HG03378 (cell line): Measurements from ENCODE around the gene NLGN1.
"Not testable (repeated sequence)": the region's sequence is repeated elsewhere in the genome, so short reads cannot be mapped to it uniquely, and the experiment has no call there.

Experiments
- ATAC-seq: cut with Tn5 transposase; IDR thresholded peaks from one replicate; pipeline ENCODE4 v1.9.1; 2021; ENCODE audit warnings: mild to moderate bottlenecking, moderate library complexity; ENCODE audit not compliant: unreplicated experiment

NLGN1 gene

DNA sequence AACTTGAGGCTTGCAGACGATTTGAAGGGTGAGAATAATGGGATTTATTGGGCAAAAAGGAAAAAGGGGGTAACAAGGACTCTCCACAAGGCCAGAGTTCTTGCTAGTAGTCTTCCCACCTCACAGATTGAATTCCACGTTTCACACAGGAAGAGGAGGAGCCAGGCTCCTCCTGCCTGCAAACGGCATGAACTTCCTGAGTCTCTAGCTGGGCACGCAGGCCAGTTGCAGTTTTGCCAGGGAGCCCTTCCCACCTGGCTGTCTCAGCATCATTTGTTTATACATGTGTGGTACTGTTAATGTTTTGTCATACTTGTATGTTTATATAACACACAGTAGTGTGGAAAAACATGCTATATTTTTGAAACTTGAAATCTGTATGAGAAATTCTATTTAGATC is 155.0 kb downstream of the NLGN1 start:
- no peak for ATAC-seq

DNA sequence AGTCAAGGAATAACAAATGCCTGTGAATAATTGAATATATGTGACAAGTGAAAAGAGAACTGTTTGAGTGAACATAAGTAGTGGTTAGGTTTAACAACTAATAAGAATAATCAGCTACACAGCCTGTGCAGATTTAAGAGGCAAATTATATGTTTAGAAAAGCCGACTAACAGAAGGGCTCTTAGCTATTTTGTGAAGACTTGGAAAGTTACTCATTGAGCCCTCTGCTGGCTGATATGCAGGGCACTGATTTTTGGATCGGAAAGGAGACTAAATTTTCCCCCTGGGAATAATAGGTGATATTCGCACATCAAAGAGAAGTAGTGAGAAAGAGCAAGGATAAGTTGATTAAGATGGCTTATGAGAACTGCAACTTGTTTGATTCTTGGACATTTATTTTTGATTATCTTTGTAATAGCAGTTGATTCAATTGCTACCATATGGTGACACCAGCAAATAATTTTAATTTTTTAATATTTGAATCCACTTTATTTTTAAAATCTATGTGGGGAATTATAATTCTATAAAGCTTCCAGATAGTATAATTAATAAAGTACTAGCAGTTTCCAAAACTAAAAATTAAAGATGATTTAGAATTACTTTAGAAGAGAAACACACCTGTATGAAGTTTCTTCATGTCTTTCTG is 156.2 kb downstream of the NLGN1 start:
- ATAC-seq: no peak

DNA sequence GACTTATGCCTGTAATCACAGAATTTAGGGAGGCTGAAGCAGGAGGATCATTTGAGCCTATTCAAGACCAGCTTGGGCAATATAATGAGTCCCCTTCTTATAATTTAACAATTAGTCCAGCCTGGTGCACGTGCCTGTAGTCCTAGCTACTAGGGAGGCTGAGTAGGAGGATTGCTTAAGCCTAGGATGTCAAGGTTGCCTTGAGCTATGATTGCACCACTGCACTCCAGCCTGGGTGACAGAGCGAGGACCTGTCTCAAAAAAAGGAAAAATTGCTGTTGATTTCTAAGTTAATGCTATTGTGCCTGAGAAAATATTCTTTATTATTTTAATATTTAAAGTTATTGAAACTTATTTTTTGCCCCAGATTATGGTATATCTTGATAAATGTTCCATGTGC is 159.0 kb downstream of the NLGN1 start:
- ATAC-seq: no peak

- ATAC-seq: no peak
Observed at GRCh38 chr3:173567997-173568396, 170.5 kb downstream of the NLGN1 start.

DNA sequence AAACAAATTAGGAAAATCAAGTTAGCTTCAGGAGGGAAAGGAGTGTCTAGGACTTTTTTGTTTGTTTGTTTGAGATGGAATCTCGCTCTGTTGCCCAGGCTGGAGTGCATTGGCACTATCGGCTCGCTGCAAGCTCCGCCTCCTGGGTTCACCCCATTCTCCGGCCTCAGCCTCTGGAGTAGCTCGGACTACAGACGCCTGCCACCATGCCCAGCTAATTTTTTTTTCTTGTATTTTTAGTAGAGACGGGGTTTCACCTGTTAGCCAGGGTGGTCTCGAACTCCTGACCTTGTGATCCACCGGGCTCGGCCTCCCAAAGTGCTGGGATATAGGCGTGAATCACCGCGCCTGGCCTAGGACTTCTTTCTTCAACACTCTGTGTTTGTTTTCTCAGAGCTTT is 171.1 kb downstream of the NLGN1 start:
- no peak for ATAC-seq

DNA sequence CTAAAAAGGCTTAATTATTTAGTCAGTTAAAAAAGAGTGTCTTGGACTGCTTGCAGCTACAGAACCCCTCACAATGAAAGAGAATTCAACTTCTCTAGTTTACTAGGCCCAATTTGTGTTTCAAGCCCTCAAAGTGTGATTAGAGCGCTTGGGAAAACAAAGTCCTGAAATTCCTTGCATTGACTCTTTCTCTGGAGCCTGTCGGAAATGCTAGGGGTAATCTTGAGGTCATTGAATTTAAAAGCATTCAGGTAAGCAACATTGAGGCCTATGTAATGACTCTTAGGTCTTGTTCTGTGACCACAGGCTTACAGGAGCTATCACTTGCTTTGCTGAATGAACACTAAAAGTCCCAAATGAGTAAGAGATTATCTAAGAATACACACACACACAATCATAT is 186.0 kb downstream of the NLGN1 start:
- ATAC-seq: no peak

GRCh38 chr3:173584093-173584837 is 186.7 kb downstream of the NLGN1 start:
- peak; percentile 45 for ATAC-seq

GRCh38 chr3:173584838-173585831 is 187.6 kb downstream of the NLGN1 start:
- ATAC-seq: no peak

- ATAC-seq: no peak
Observed at GRCh38 chr3:173586166-173586565, 188.6 kb downstream of the NLGN1 start.

- ATAC-seq: no peak
Observed at GRCh38 chr3:173587055-173587454, 189.5 kb downstream of the NLGN1 start.

DNA sequence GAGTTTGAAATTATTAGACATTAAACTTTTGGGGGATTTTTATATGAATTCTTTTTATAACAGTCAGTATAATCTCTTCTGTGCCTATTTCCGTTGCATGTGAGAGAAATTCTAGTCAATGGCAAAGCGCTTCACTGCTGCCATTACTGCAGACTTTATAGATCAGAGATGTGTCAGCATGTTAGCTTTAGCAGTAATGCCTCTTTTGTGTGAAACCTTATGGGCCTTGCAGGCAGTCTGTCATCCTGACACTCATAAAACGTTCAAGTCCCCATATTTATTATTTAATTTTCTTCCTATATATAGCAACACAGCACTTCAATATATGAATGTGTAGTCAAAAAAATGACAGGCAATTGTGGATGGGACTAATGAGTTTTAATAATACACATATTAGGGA is 191.0 kb downstream of the NLGN1 start:
- no peak for ATAC-seq

- ATAC-seq: no peak
Observed at GRCh38 chr3:173589116-173589515, 191.6 kb downstream of the NLGN1 start.

DNA sequence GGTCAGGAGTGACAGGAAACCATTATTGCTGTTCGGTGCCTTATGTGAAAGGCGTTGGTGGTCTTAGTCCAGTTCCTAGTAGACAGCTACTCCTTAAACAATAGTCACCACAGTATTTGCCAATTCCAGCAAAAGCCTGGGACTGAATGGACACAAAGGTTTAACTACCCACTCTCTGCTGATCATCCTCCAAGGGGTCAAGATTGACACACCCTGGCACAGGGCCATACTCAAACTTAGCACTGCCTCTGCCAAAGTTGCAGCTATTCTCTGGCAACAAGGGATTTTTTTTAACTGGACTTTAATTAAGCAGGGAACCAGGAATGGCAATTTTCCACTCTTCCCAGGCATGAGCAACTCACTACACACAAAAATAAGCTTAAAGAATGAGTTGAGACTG is 193.9 kb downstream of the NLGN1 start:
- ATAC-seq: no peak

- ATAC-seq: not testable (repeated sequence)
Observed at GRCh38 chr3:173594881-173595280, 197.3 kb downstream of the NLGN1 start.

- no peak for ATAC-seq
Observed at GRCh38 chr3:173599673-173600072, 202.1 kb downstream of the NLGN1 start.

DNA sequence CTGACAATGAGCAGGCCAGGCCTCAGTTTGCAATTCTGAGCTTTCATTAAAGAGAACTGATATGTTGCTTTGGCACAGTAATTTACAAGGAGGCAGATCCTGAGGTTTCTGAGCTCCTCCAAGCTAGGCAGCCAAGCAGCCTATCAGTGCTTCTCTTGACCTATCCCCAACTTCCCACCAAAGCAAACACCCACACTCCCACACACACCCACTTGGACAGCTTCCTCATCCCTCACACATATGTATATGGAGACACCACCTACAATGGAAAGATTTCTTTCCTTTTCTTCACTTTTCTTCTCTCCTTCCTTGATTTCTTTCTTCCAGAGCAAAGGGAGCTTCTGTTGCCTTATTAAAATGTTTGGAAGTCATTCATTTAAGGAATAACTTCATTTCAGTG is 217.0 kb downstream of the NLGN1 start:
- no peak for ATAC-seq

DNA sequence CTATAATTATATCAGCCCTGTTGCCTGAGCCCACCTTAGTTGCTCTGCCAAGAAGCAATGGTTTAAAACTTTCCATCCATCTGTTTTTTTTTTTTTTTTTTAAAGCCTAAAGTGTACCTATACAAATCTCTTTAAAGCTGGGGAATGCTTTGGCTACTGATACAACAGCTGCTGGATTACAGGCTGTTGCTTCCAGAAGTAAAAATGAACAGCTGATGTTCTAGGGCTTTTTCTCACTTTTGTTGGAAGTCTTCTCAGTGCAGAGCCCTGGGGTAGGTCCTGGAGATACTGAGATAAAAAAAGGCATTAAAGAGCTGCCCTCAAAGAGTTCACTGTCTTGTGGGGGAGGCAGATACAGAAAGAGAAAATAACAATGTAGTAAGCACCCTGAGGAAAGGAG is 218.1 kb downstream of the NLGN1 start:
- ATAC-seq: no peak

GRCh38 chr3:173617490-173617889 is 219.9 kb downstream of the NLGN1 start:
- no peak for ATAC-seq

- ATAC-seq: no peak
Observed at GRCh38 chr3:173618148-173618547, 220.6 kb downstream of the NLGN1 start.

- no peak for ATAC-seq
Observed at GRCh38 chr3:173618703-173619102, 221.2 kb downstream of the NLGN1 start.

DNA sequence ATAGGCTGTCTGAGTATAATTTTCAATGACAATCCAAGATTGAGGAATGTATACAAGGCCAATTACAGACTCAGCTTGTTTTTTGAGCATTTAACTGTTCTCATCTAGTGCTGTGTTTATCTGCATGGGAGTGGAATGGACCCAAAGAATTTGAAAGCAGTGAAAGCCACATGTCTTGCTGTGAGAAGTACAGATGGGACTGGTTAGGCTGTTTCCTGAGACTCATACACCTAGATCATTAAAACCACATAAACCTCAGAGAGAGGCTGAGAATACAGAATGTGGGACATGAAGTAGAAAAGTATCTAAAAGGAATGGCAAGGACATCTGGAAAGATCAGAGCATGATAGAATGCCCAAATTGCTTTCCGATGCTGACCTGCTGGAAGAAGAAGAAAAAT is 224.6 kb downstream of the NLGN1 start:
- no peak for ATAC-seq
